Neuronal stem cell (in vitro differentiated cells): ENCODE results near the gene MYH9.

Source experiments
- DNase-seq: peaks from one replicate; pipeline ENCODE4 v3.0.0-alpha.2; 2013; ENCODE audit warnings: low spot score
- H2AFZ ChIP-seq: one replicate; pipeline ENCODE4 v1.6.1; 2013; ENCODE audit warnings: mild to moderate bottlenecking, low read length, inconsistent platforms
- H2AK5ac ChIP-seq: 2 replicates; pipeline ENCODE4 v1.6.1; 2013; ENCODE audit warnings: low read depth, mild to moderate bottlenecking, inconsistent platforms, low read length, moderate library complexity, mixed read lengths
- H2BK120ac ChIP-seq: 2 replicates; pipeline ENCODE4 v1.6.1; 2013; ENCODE audit warnings: low read depth, mild to moderate bottlenecking, inconsistent platforms, low read length, moderate library complexity, mixed read lengths
- H2BK12ac ChIP-seq: one replicate; pipeline ENCODE4 v1.6.1; 2013; ENCODE audit warnings: low read length, inconsistent platforms
- H2BK15ac ChIP-seq: 2 replicates; pipeline ENCODE4 v1.6.1; 2013; ENCODE audit warnings: mild to moderate bottlenecking, low read length, inconsistent platforms, mixed read lengths
- H2BK5ac ChIP-seq: one replicate; pipeline ENCODE4 v1.6.1; 2013; ENCODE audit warnings: inconsistent platforms, mild to moderate bottlenecking, low read length, moderate library complexity
- H3K14ac ChIP-seq: one replicate; pipeline ENCODE4 v1.6.1; 2013; ENCODE audit warnings: low read length, inconsistent platforms
- H3K18ac ChIP-seq: 2 replicates; pipeline ENCODE4 v1.6.1; 2013; ENCODE audit warnings: low read length, inconsistent platforms
- H3K23ac ChIP-seq: 2 replicates; pipeline ENCODE4 v1.6.1; 2013; ENCODE audit warnings: low read depth, mild to moderate bottlenecking, mixed read lengths, low read length, inconsistent platforms; ENCODE audit not compliant: poor library complexity
- H3K27ac ChIP-seq: replicated peaks from 3 replicates; pipeline ENCODE4 v1.5.1; 2013; ENCODE audit warnings: low read length, inconsistent platforms
- H3K27me3 ChIP-seq, 3 experiments: 2 replicates each; pipeline ENCODE4 v1.6.1; 2013; ENCODE audit warnings: low read length in 3 of 3, mild to moderate bottlenecking in 2 of 3, inconsistent platforms in 1 of 3, low read depth in 1 of 3, mixed read lengths in 1 of 3, moderate library complexity in 1 of 3; ENCODE audit not compliant: control insufficient read depth in 3 of 3, insufficient read depth in 3 of 3
- H3K36me3 ChIP-seq, 2 donors: replicated peaks in 1 of 2; 2 replicates each; pipeline ENCODE4 v1.6.1; 2013; ENCODE audit warnings: low read length in 2 of 2; ENCODE audit not compliant: control insufficient read depth in 2 of 2, insufficient read depth in 2 of 2
- H3K4ac ChIP-seq: 2 replicates; pipeline ENCODE4 v1.6.1; 2013; ENCODE audit warnings: inconsistent platforms, mild to moderate bottlenecking, low read length, moderate library complexity
- H3K4me1 ChIP-seq, 2 donors: 1 replicate in 1 of 2; 2 replicates in 1 of 2; pipeline ENCODE4 v1.6.1; 2013; ENCODE audit warnings: low read length in 2 of 2, low read depth in 1 of 2; ENCODE audit not compliant: control insufficient read depth in 2 of 2, insufficient read depth in 1 of 2
- H3K4me2 ChIP-seq: one replicate; pipeline ENCODE4 v1.6.1; 2013; ENCODE audit warnings: mild to moderate bottlenecking, low read length, inconsistent platforms; ENCODE audit not compliant: insufficient read depth, poor library complexity, severe bottlenecking
- H3K4me3 ChIP-seq, 2 donors: 2 replicates each; pipeline ENCODE4 v1.5.1; 2013; ENCODE audit warnings: low read length in 2 of 2, mild to moderate bottlenecking in 2 of 2, inconsistent platforms in 1 of 2, moderate library complexity in 1 of 2
- H3K79me1 ChIP-seq: one replicate; pipeline ENCODE4 v1.6.1; 2013; ENCODE audit warnings: low read depth, mild to moderate bottlenecking, inconsistent platforms, low read length, moderate library complexity
- H3K9ac ChIP-seq: one replicate; pipeline ENCODE4 v1.6.1; 2013; ENCODE audit warnings: mild to moderate bottlenecking, low read depth, low read length, inconsistent platforms; ENCODE audit not compliant: poor library complexity
- H3K9me3 ChIP-seq, 2 donors: replicated peaks in 1 of 2; 2 replicates each; pipeline versions ENCODE3 to v1.6.1; 2013; ENCODE audit warnings: low read length in 2 of 2, mild to moderate bottlenecking in 2 of 2, inconsistent platforms in 1 of 2, low read depth in 1 of 2, mixed read lengths in 1 of 2, moderate library complexity in 1 of 2; ENCODE audit not compliant: control insufficient read depth in 2 of 2, insufficient read depth in 1 of 2
- H4K8ac ChIP-seq: one replicate; pipeline ENCODE4 v1.6.1; 2013; ENCODE audit warnings: low read depth, mild to moderate bottlenecking, inconsistent platforms, low read length, moderate library complexity
- H4K91ac ChIP-seq: one replicate; pipeline ENCODE4 v1.6.1; 2013; ENCODE audit warnings: low read length, low read depth, mild to moderate bottlenecking, inconsistent platforms; ENCODE audit not compliant: poor library complexity
- WGBS, 2 donors: extraction: QIAGEN DNeasy Blood & Tissue Kit; methylation state at CpG; one replicate each; pipeline ENCODE4 v1.1.7; 2013; ENCODE audit warnings: missing lambda C conversion rate in 2 of 2, mixed read lengths in 1 of 2; ENCODE audit not compliant: insufficient read length in 2 of 2, insufficient replicate concordance in 1 of 2; ENCODE audit errors: extremely low coverage in 2 of 2; 5-methylcytosine and 5-hydroxymethylcytosine counted together

Gene MYH9

GRCh38 chr22:36351921-36352802, 35.6 kb downstream of the MYH9 start:
- no peak overlapping the region for H3K4ac ChIP-seq
- H2AK5ac ChIP-seq, result peak overlapping the region; percentile 72
- no peaks in the 10 kb centered on the region for H3K9me3 ChIP-seq
- peak overlapping the region; percentile 46 for H2BK12ac ChIP-seq
- H3K27ac ChIP-seq, result no peak overlapping the region
- no peak overlapping the region for H4K8ac ChIP-seq
- no peak overlapping the region for H2BK15ac ChIP-seq
- no peak overlapping the region for H2AFZ ChIP-seq
- H2BK5ac ChIP-seq, result peak overlapping the region; percentile 30
- H3K4me2 ChIP-seq, result no peak overlapping the region
- no peaks in the 10 kb centered on the region for H3K27me3 ChIP-seq
- H3K4me3 ChIP-seq, result no peak overlapping the region
- peaks cover 13 to 28% of the 10 kb centered on the region in 2 donors for H3K36me3 ChIP-seq
- peaks cover 11 to 19% of the 10 kb centered on the region in 2 donors for H3K4me1 ChIP-seq
- DNase-seq, result no peak
- H2BK120ac ChIP-seq, result no peak overlapping the region
- no peak overlapping the region for H4K91ac ChIP-seq
- peak overlapping the region; percentile 87 for H3K18ac ChIP-seq
- H3K14ac ChIP-seq, result peak overlapping the region; percentile 87
- WGBS, 2 donors, result no CpG with 5 or more reads among the region's 22 CpGs
- H3K9ac ChIP-seq, result peak overlapping the region; percentile 79
- H3K79me1 ChIP-seq, result peaks cover 21% of the 10 kb centered on the region
- H3K23ac ChIP-seq, result peak overlapping the region; percentile 82

GRCh38 chr22:36350751-36351594, 36.8 kb downstream of the MYH9 start:
- no peak overlapping the region for H2AFZ ChIP-seq
- no CpG with 5 or more reads among the region's 14 CpGs for WGBS, 2 donors

GRCh38 chr22:36349726-36350125, 38.0 kb downstream of the MYH9 start:
- no peak overlapping the region for H2BK12ac ChIP-seq
- no peak overlapping the region for H4K8ac ChIP-seq
- no peak overlapping the region for H3K4me3 ChIP-seq
- WGBS, 2 donors, result no CpG with 5 or more reads among the region's 2 CpGs
- no peak for DNase-seq
- H3K79me1 ChIP-seq, result peaks cover 20% of the 10 kb centered on the region
- H2BK5ac ChIP-seq, result no peak overlapping the region
- no peaks in the 10 kb centered on the region for H3K9me3 ChIP-seq
- H3K4ac ChIP-seq, result no peak overlapping the region
- H3K36me3 ChIP-seq, result peaks cover 18 to 41% of the 10 kb centered on the region in 2 donors
- H2BK15ac ChIP-seq, result no peak overlapping the region
- H3K9ac ChIP-seq, result no peak overlapping the region
- no peak overlapping the region for H3K27ac ChIP-seq
- no peak overlapping the region for H4K91ac ChIP-seq
- no peak overlapping the region for H3K23ac ChIP-seq
- H3K4me2 ChIP-seq, result no peak overlapping the region
- H3K27me3 ChIP-seq, result no peaks in the 10 kb centered on the region
- H3K4me1 ChIP-seq, result peaks cover 11 to 22% of the 10 kb centered on the region in 2 donors
- H3K18ac ChIP-seq, result no peak overlapping the region
- H2BK120ac ChIP-seq, result no peak overlapping the region
- no peak overlapping the region for H3K14ac ChIP-seq
- no peak overlapping the region for H2AK5ac ChIP-seq
- H2AFZ ChIP-seq, result no peak overlapping the region

More at GRCh38 chr22:36350751-36351594, 36.8 kb downstream of the MYH9 start:
- no peak overlapping the region for H2BK120ac ChIP-seq
- H2AK5ac ChIP-seq, result peak overlapping the region; percentile 72
- H3K27me3 ChIP-seq, result no peaks in the 10 kb centered on the region
- H2BK12ac ChIP-seq, result no peak overlapping the region
- H3K9me3 ChIP-seq, result no peaks in the 10 kb centered on the region
- no peak overlapping the region for H3K4ac ChIP-seq
- DNase-seq, result no peak
- H2BK5ac ChIP-seq, result no peak overlapping the region
- H3K27ac ChIP-seq, result no peak overlapping the region
- peaks cover 11 to 19% of the 10 kb centered on the region in 2 donors for H3K4me1 ChIP-seq
- H3K14ac ChIP-seq, result no peak overlapping the region
- H2BK15ac ChIP-seq, result no peak overlapping the region
- no peak overlapping the region for H4K91ac ChIP-seq
- H3K9ac ChIP-seq, result no peak overlapping the region
- H3K4me3 ChIP-seq, result no peak overlapping the region
- H3K4me2 ChIP-seq, result no peak overlapping the region
- H3K23ac ChIP-seq, result no peak overlapping the region
- peaks cover 16 to 34% of the 10 kb centered on the region in 2 donors for H3K36me3 ChIP-seq
- H3K18ac ChIP-seq, result peak overlapping the region; percentile 17
- H4K8ac ChIP-seq, result no peak overlapping the region
- peaks cover 19% of the 10 kb centered on the region for H3K79me1 ChIP-seq

- no peak overlapping the region for H3K9ac ChIP-seq
- H3K79me1 ChIP-seq, result peaks cover 29% of the 10 kb centered on the region
- no peak overlapping the region for H2BK5ac ChIP-seq
- no CpG with 5 or more reads among the region's 14 CpGs for WGBS, 2 donors
- peaks cover 0 to 2% of the 10 kb centered on the region in 2 donors for H3K9me3 ChIP-seq
- no peak overlapping the region for H2AK5ac ChIP-seq
- H3K4me1 ChIP-seq, result peaks cover 11 to 31% of the 10 kb centered on the region in 2 donors
- no peak overlapping the region for H3K4ac ChIP-seq
- peak overlapping the region; percentile 83 for H3K23ac ChIP-seq
- no peak overlapping the region for H3K4me3 ChIP-seq
- no peak overlapping the region for H3K27ac ChIP-seq
- H3K18ac ChIP-seq, result no peak overlapping the region
- H3K4me2 ChIP-seq, result no peak overlapping the region
- DNase-seq, result no peak
- no peak overlapping the region for H2BK12ac ChIP-seq
- no peak overlapping the region for H2AFZ ChIP-seq
- H2BK15ac ChIP-seq, result no peak overlapping the region
- H3K14ac ChIP-seq, result no peak overlapping the region
- no peak overlapping the region for H2BK120ac ChIP-seq
- peaks cover 24 to 48% of the 10 kb centered on the region in 2 donors for H3K36me3 ChIP-seq
- H3K27me3 ChIP-seq, result no peaks in the 10 kb centered on the region
- H4K8ac ChIP-seq, result no peak overlapping the region
- H4K91ac ChIP-seq, result no peak overlapping the region
Observed at GRCh38 chr22:36348760-36349159, 39.0 kb downstream of the MYH9 start.
